ENCODE measurements around the gene HPGDS.

The HPGDS gene

DNA sequence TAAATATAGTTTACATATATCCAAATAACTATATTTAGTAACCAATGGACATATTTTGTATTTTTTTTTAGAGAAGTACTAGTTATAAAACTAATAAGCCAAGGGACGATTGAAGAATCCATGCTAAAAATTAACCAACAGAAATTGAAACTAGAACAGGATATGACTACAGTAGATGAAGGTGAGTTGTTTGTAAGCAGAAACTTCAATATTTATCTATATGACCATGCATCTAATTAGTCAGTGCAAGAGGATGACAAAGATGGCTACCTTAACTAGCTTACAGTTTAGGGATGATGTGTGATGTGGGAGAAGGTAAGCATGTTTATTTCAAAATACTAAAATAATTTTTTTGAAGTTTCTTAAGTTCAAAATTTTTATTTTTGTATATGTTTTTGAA, 57.7 kb downstream of the HPGDS start:
- no peak for DNase-seq (ENCODE audit: low read depth)
- H3K4me3 ChIP-seq (ENCODE audit: low read length), result no peak overlapping the region
- TF ChIP-seq, protein P1, sequence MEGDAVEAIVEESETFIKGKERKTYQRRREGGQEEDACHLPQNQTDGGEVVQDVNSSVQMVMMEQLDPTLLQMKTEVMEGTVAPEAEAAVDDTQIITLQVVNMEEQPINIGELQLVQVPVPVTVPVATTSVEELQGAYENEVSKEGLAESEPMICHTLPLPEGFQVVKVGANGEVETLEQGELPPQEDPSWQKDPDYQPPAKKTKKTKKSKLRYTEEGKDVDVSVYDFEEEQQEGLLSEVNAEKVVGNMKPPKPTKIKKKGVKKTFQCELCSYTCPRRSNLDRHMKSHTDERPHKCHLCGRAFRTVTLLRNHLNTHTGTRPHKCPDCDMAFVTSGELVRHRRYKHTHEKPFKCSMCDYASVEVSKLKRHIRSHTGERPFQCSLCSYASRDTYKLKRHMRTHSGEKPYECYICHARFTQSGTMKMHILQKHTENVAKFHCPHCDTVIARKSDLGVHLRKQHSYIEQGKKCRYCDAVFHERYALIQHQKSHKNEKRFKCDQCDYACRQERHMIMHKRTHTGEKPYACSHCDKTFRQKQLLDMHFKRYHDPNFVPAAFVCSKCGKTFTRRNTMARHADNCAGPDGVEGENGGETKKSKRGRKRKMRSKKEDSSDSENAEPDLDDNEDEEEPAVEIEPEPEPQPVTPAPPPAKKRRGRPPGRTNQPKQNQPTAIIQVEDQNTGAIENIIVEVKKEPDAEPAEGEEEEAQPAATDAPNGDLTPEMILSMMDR (IDR thresholded peaks at IDR 0.05; ENCODE audit: insufficient read depth, low read depth, low read length, missing control alignments), result no peak

DNA sequence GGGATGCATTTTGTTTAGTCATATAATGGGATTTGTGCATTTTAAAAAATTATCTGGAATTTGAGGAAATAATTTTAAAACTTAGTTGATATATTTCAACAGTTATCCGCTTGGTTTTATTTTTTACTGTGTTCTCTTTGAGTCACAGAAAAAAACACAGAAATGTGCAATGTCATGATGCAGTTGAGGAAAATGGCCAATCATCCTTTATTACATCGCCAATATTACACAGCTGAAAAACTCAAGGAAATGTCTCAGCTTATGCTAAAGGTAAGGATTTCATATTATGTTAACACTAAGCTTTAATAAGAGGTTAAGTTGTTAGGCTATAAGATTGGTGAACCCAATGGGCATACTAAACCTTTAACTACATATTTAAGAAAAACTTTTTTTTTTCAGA, 63.9 kb downstream of the HPGDS start:
- TF ChIP-seq, protein P1 (IDR thresholded peaks at IDR 0.05; ENCODE audit: insufficient read depth, low read depth, low read length, missing control alignments), result no peak
- DNase-seq (ENCODE audit: low read depth), result no peak
- no peak overlapping the region for H3K4me3 ChIP-seq (ENCODE audit: low read length)

DNA sequence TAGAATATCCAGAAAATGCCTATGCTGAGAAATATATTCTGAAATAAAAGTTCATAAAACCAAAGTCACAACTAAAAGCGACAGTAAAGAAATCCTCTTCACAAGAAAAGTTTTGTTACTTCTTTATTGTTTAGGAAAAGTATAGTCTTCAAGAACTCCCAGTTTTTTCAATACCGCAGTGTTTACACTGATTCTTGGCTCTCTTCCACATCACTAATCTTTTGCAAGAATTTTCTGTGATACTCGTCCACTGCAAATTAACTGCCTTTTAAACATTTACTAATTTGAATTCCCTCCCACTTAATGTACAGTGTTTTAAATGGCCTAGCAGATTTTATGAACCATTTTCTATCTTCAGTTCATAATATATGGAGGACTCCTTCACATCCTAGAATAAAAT, 65.1 kb downstream of the HPGDS start:
- no peak overlapping the region for H3K4me3 ChIP-seq (ENCODE audit: low read length)
- TF ChIP-seq, protein P1 (IDR thresholded peaks at IDR 0.05; ENCODE audit: insufficient read depth, low read depth, low read length, missing control alignments), result no peak
- no peak for DNase-seq (ENCODE audit: low read depth)

DNA sequence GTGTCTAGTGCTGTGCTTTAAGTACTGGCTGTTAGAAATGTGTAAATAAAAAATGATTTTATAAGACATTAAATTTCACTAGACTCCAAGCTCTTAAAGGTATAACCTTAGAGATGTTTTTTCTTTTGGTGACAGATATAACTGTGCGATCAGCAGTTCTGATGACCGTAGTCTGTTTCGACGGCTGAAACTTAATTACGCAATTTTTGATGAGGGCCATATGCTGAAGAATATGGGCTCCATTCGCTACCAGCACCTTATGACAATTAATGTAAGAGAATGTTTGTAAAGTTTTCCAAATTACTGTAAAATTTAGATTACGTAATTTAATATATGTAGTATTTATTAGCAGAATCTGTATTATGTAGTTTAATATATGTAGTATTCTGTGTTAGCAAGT, 66.4 kb downstream of the HPGDS start:
- no peak overlapping the region for H3K4me3 ChIP-seq (ENCODE audit: low read length)
- TF ChIP-seq, protein P1 (IDR thresholded peaks at IDR 0.05; ENCODE audit: insufficient read depth, low read depth, low read length, missing control alignments), result no peak
- DNase-seq (ENCODE audit: low read depth), result no peak

DNA sequence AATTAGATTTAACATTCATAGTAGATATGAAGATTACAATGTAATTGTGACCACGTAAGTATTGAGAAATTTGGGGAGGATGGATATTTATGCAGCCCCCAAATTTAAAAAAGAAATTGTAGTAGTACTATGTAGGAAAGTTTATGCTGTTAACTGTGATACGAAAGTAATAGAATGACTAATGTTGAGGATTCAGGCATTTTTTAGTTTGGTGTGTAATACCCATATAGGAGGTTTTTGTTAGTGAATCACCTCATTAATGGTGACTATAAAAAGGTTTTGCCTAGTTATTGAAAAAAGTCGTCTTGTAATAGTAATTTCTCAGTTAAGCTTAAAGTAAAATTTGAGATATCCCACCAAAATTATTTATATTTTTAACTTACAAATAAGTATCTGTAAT, 67.7 kb downstream of the HPGDS start:
- H3K4me3 ChIP-seq (ENCODE audit: low read length), result no peak overlapping the region
- DNase-seq (ENCODE audit: low read depth), result no peak
- TF ChIP-seq, protein P1 (IDR thresholded peaks at IDR 0.05; ENCODE audit: insufficient read depth, low read depth, low read length, missing control alignments), result no peak

DNA sequence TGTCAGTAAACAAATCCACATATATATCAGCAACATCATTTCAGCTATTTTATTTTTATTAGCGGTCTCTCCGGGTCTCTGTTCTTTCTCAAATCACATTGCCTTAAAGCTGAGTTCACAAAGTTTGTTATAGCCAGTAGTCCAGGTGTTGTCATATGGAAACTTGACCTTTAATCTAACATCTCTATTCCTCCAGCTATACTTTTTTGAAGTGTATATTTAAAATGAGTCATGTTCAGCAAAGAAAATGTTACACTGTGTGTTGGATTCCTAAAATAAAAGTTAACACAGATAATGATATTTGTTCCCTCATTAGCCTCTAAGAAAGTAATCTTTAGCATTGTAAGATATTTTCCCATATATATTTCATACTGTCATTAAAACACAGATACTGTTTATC, 71.4 kb downstream of the HPGDS start:
- no peak for DNase-seq (ENCODE audit: low read depth)
- TF ChIP-seq, protein P1 (IDR thresholded peaks at IDR 0.05; ENCODE audit: insufficient read depth, low read depth, low read length, missing control alignments), result no peak

DNA sequence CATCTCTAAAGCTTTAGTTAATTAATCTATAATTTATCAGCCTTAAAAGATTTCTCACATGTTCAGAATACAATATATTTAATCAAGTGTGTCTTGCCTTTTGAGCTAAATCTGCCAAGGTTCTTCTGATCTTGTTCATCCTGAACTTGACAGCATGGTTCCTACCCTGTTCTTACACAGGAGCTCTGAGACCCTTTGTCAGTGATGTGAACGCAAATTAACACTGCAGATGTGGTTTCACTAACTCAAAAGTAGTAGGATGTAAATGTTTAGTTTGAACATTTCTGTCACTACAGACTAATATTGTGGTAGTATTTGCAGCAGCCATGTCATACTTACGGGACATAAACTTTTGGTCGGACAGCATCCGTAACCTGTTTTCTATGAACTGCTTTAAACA, 75.6 kb downstream of the HPGDS start:
- H3K4me3 ChIP-seq (ENCODE audit: low read length), result no peak overlapping the region
- TF ChIP-seq, protein P1 (IDR thresholded peaks at IDR 0.05; ENCODE audit: insufficient read depth, low read depth, low read length, missing control alignments), result no peak
- DNase-seq (ENCODE audit: low read depth), result no peak

More for the DNA sequence above, 71.4 kb downstream of the HPGDS start:
- no peak overlapping the region for H3K4me3 ChIP-seq (ENCODE audit: low read length)
